OCI-LY1 (cell line): ENCODE results near the gene PTPRR.

Source experiments
- H2AFZ ChIP-seq: fragments of 200-600 bp; sonication (generic), shearing (Covaris generic); 2 replicates; pipeline ENCODE4 v1.6.0; 2014; ENCODE audit warnings: antibody characterized with exemption, mild to moderate bottlenecking, low read length
- H3F3A ChIP-seq: fragments of 200-600 bp; sonication (generic), shearing (Covaris generic); 2 replicates; pipeline ENCODE4 v1.6.0; 2014; ENCODE audit warnings: mild to moderate bottlenecking, antibody characterized with exemption, low read length, moderate library complexity; ENCODE audit not compliant: insufficient read depth
- H3K27ac ChIP-seq: fragments of 200-600 bp; sonication (generic); 2 replicates; pipeline ENCODE4 v1.5.1; 2014; ENCODE audit warnings: low read length, mixed run types, mild to moderate bottlenecking, low read depth; ENCODE audit not compliant: poor library complexity, severe bottlenecking
- H3K27me3 ChIP-seq: fragments of 200-600 bp; sonication (generic); 2 replicates; pipeline ENCODE4 v1.6.0; 2014; ENCODE audit warnings: antibody characterized with exemption, mild to moderate bottlenecking, low read length, moderate library complexity; ENCODE audit not compliant: insufficient read depth
- H3K36me3 ChIP-seq: fragments of 200-600 bp; sonication (generic); 2 replicates; pipeline ENCODE4 v1.6.1; 2014; ENCODE audit warnings: mild to moderate bottlenecking, antibody characterized with exemption, low read length, moderate library complexity, mixed read lengths; ENCODE audit not compliant: insufficient read depth
- H3K4me1 ChIP-seq: fragments of 200-600 bp; sonication (generic); 2 replicates; pipeline ENCODE4 v1.5.1; 2014; ENCODE audit warnings: mild to moderate bottlenecking, low read length, moderate library complexity; ENCODE audit not compliant: insufficient read depth, severe bottlenecking
- H3K4me2 ChIP-seq: fragments of 200-600 bp; sonication (generic), shearing (Covaris generic); 2 replicates; pipeline ENCODE4 v1.6.1; 2014; ENCODE audit warnings: low read length
- H3K4me3 ChIP-seq: fragments of 200-600 bp; sonication (generic); 2 replicates; pipeline ENCODE4 v1.5.1; 2014; ENCODE audit warnings: low read length, low read depth, mild to moderate bottlenecking, mixed read lengths; ENCODE audit not compliant: poor library complexity, severe bottlenecking
- H3K79me2 ChIP-seq: fragments of 200-600 bp; shearing (Covaris generic); 2 replicates; pipeline ENCODE4 v1.6.1; 2016; ENCODE audit warnings: mixed run types, low read length, mixed read lengths; ENCODE audit not compliant: insufficient read depth
- H3K9ac ChIP-seq: fragments of 200-600 bp; sonication (generic), shearing (Covaris generic); 2 replicates; pipeline ENCODE4 v1.6.1; 2014; ENCODE audit warnings: mild to moderate bottlenecking, low read length, mixed read lengths
- H3K9me2 ChIP-seq: fragments of 200-600 bp; sonication (generic), shearing (Covaris generic); 2 replicates; pipeline ENCODE4 v1.6.1; 2014; ENCODE audit warnings: low read depth, mild to moderate bottlenecking, low read length, mixed read lengths
- H3K9me3 ChIP-seq: fragments of 200-600 bp; shearing (Covaris generic); 2 replicates; pipeline ENCODE4 v1.6.1; 2014; ENCODE audit warnings: low read length, mixed read lengths
- H4K20me1 ChIP-seq: fragments of 200-600 bp; sonication (generic), shearing (Covaris generic); 2 replicates; pipeline ENCODE4 v1.6.0; 2016; ENCODE audit warnings: mild to moderate bottlenecking, low read length; ENCODE audit not compliant: insufficient read depth
- CTCF ChIP-seq: fragments of 200-600 bp; sonication (generic), shearing (Covaris generic); IDR thresholded peaks from 2 replicates; pipeline ENCODE4 v1.5.1; 2017; ENCODE audit warnings: mild to moderate bottlenecking, antibody characterized with exemption, low read length, moderate library complexity, mixed read lengths
- EZH2 ChIP-seq: fragments of 200-600 bp; sonication (generic), shearing (Covaris generic); IDR thresholded peaks from 2 replicates; pipeline ENCODE4 v1.8.0; 2017; ENCODE audit warnings: borderline replicate concordance, mixed run types, mild to moderate bottlenecking, antibody characterized with exemption, low read length, moderate library complexity, mixed read lengths

Gene PTPRR

GRCh38 chr12:70590549-70591226, 329.9 kb downstream of the PTPRR start:
- Histone ChIP-seq H3K9me3 (no peaks in the 10 kb centered on the region), H3F3A (no peaks in the 10 kb centered on the region), H3K4me3 (no peak overlapping the region), H3K9me2 (no peaks in the 10 kb centered on the region), H3K79me2 (no peaks in the 10 kb centered on the region), H3K9ac (no peak overlapping the region), H3K4me2 (no peak overlapping the region), H3K27me3 (no peaks in the 10 kb centered on the region), H3K4me1 (no peaks in the 10 kb centered on the region), H4K20me1 (no peaks in the 10 kb centered on the region), H3K27ac (no peak overlapping the region), H2AFZ (no peak overlapping the region), H3K36me3 (no peaks in the 10 kb centered on the region; the same call in 1 of the 2 replicates)
- TF ChIP-seq CTCF, result no peak
- no peak for TF ChIP-seq EZH2

- Histone ChIP-seq H3K9me3 (no peaks in the 10 kb centered on the region), H3K4me2 (no peak overlapping the region), H4K20me1 (no peaks in the 10 kb centered on the region), H3K9ac (no peak overlapping the region), H3K36me3 (no peaks in the 10 kb centered on the region; the same call in 1 of the 2 replicates), H3K4me3 (no peak overlapping the region), H3K27ac (no peak overlapping the region), H2AFZ (no peak overlapping the region), H3K27me3 (no peaks in the 10 kb centered on the region), H3K4me1 (no peaks in the 10 kb centered on the region), H3F3A (no peaks in the 10 kb centered on the region), H3K9me2 (no peaks in the 10 kb centered on the region), H3K79me2 (no peaks in the 10 kb centered on the region)
- TF ChIP-seq EZH2 (no peak), CTCF (peak; percentile 95)
Observed at GRCh38 chr12:70590051-70590450, 330.5 kb downstream of the PTPRR start.
